Activated naive CD8-positive, alpha-beta T cell treated with anti-CD3 and anti-CD28 coated beads, Interleukin-2, amount 10 ng/mL, durations not matched to agents 7 days and 5 days (primary cell): Measurements from ENCODE around the gene PIM3. TPM values are rescaled to one million over a fixed set of nuclear protein-coding genes. Genes with fewer than 3 reads are reported as not detected.
"Not testable (repeated sequence)": the region's sequence is repeated elsewhere in the genome, so short reads cannot be mapped to it uniquely, and the experiment has no call there.

Source experiments
- ATAC-seq: fragments of 150-1000 bp; cut with Tn5 transposase; one replicate; pipeline ENCODE4 v1.10.0; 2021; ENCODE audit warnings: low read depth, moderate library complexity
- POLR2A ChIA-PET: fragments of 350-600 bp; sonication (Branson Sonifier 250); formaldehyde crosslinking; loops from one replicate; lab custom pipeline; 2021; ENCODE audit warnings: antibody characterized with exemption; lab: Charles Lee
- DNase-seq: peaks from one replicate; pipeline ENCODE4 v3.0.0; 2021
- H3K27ac Mint-ChIP-seq: one replicate; pipeline ENCODE4 v1.8.0; 2022; ENCODE audit warnings: mild to moderate bottlenecking, mixed read lengths
- H3K27me3 Mint-ChIP-seq: one replicate; pipeline ENCODE4 v1.8.0; 2022; ENCODE audit warnings: mild to moderate bottlenecking, moderate library complexity, mixed read lengths
- H3K36me3 Mint-ChIP-seq: one replicate; pipeline ENCODE4 v1.8.0; 2021; ENCODE audit warnings: mild to moderate bottlenecking, mixed read lengths
- H3K4me1 Mint-ChIP-seq: one replicate; pipeline ENCODE4 v1.8.0; 2021; ENCODE audit warnings: mixed read lengths
- H3K4me3 Mint-ChIP-seq: one replicate; pipeline ENCODE4 v1.8.0; 2022; ENCODE audit warnings: mild to moderate bottlenecking, moderate library complexity, mixed read lengths
- H3K9me3 Mint-ChIP-seq: one replicate; pipeline ENCODE4 v1.8.0; 2021; ENCODE audit warnings: mixed read lengths
- total RNA-seq, 2 experiments: library from RNA; stranded (reverse); gene quantifications; one replicate each; pipeline ENCODE4 v1.2.3, GENCODE V29; 2021

Gene PIM3
- total RNA-seq, 2 experiments from 2014 or later, result 44.3 to 48.5 TPM

DNA sequence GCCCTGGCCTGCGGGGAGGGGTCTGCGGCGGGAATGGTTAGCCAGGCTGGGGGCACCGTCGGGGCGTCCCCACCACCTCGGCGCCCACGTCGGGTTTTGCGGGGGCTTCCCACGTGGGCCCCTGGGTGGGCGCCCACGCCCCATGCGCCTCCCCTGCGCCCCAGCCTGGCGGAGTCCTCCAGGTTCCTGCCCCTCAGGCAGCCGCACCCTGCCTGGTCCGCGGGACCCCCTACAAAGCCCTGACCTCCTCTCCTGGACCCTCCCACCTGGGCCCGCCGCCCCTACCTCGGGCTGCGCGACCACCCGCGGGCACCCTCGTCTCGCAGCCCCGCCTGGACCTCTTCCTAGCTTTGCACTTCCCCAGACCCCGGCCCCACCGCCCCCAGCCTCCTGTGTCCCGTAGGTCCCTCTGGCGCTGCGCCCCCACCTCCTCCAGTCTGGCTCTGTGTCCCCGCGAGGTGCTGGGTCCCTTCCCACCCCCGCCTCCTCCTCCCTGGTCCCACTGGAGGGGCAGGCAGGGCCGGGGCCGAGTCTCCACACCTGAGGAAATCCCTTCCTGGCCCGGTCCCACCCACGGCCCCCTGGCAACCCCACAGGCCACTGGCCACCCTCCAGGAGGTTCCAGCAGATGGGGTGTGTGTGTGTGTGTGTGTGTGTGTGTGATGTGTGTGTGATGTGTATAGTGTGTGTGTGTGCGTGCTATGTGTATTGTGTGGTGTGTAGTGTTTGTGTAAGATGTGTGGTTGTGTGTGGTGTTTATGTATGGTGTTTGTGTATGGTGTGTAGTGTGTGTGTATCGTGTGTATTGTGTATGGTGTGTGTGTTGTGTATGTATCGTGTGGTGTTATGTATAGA is 11.8 kb downstream of the PIM3 start:
- POLR2A ChIA-PET, result interaction anchor here (0.6 to 2.3 kb wide), 5 partner anchors 11 to 113 kb away, joined by 3 to 30 read pairs (median 3); partner anchors contain the start of genes MLC1 and PIM3
- no peaks in the 10 kb centered on the region for H3K9me3 Mint-ChIP-seq
- DNase-seq (peak; percentile 42), ATAC-seq (no peak)
- no peaks in the 10 kb centered on the region for H3K36me3 Mint-ChIP-seq
- H3K4me3 Mint-ChIP-seq, result no peak overlapping the region
- no peaks in the 10 kb centered on the region for H3K27me3 Mint-ChIP-seq
- no peak overlapping the region for H3K27ac Mint-ChIP-seq
- peaks cover 19% of the 10 kb centered on the region for H3K4me1 Mint-ChIP-seq

- H3K4me3 Mint-ChIP-seq, result no peak overlapping the region
- DNase-seq (no peak), ATAC-seq (no peak)
- no peaks in the 10 kb centered on the region for H3K27me3 Mint-ChIP-seq
- H3K4me1 Mint-ChIP-seq, result peaks cover 17% of the 10 kb centered on the region
- no peak overlapping the region for H3K27ac Mint-ChIP-seq
- H3K36me3 Mint-ChIP-seq, result no peaks in the 10 kb centered on the region
- POLR2A ChIA-PET, result no interaction called here
- H3K9me3 Mint-ChIP-seq, result no peaks in the 10 kb centered on the region
These were observed 12.7 kb downstream of the PIM3 start for GRCh38 chr22:49973018-49973961.

GRCh38 chr22:49975543-49976389 is 15.2 kb downstream of the PIM3 start:
- DNase-seq, result peak; percentile 57
- Mint-ChIP-seq H3K4me3 (peak overlapping the region; percentile 20), H3K9me3 (peaks cover 6% of the 10 kb centered on the region), H3K27me3 (no peaks in the 10 kb centered on the region), H3K4me1 (peaks cover 14% of the 10 kb centered on the region), H3K36me3 (peaks cover 2% of the 10 kb centered on the region), H3K27ac (peak overlapping the region; percentile 77)
- POLR2A ChIA-PET, result interaction anchor here (1.2 kb wide), 1 partner anchor 41 kb away, joined by 3 read pairs; no protein-coding TSS in a partner anchor
- peak; percentile 30 for ATAC-seq

GRCh38 chr22:49976439-49977175 is 16.0 kb downstream of the PIM3 start:
- no peak for DNase-seq
- peak overlapping the region; percentile 31 for H3K27ac Mint-ChIP-seq
- H3K4me1 Mint-ChIP-seq, result peaks cover 14% of the 10 kb centered on the region
- H3K4me3 Mint-ChIP-seq, result no peak overlapping the region
- peaks cover 1% of the 10 kb centered on the region for H3K27me3 Mint-ChIP-seq
- H3K9me3 Mint-ChIP-seq, result peaks cover 6% of the 10 kb centered on the region
- peaks cover 3% of the 10 kb centered on the region for H3K36me3 Mint-ChIP-seq
- POLR2A ChIA-PET, result interaction anchor here (0.6 to 1.2 kb wide), 2 partner anchors 17 to 42 kb away, joined by 3 read pairs; partner anchors contain the start of gene PIM3
- ATAC-seq, result peak; percentile 29

DNA sequence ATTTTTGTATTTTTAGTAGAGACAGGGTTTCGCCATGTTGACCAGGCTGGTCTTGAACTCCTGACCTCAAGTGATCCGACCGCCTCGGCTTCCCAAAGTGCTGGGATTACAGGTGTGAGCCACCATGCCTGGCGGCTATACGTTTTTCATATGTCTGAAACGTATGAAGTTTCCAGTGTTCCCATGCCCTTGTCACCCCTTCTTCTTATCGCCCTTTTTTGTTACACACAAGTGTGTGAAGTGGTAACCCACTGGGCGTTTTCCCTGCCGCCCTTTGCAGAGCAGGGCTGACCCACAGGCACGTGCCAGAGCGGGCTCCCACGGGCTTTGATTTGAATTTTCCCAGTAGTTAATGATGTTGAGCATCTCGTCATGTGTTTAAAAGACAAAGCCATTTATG is 17.0 kb downstream of the PIM3 start:
- Mint-ChIP-seq H3K27me3 (peaks cover 1% of the 10 kb centered on the region), H3K27ac (no peak overlapping the region), H3K36me3 (peaks cover 3% of the 10 kb centered on the region), H3K9me3 (peaks cover 6% of the 10 kb centered on the region), H3K4me3 (no peak overlapping the region), H3K4me1 (peaks cover 14% of the 10 kb centered on the region)
- DNase-seq, result no peak
- POLR2A ChIA-PET, result no interaction called here
- no peak for ATAC-seq

DNA sequence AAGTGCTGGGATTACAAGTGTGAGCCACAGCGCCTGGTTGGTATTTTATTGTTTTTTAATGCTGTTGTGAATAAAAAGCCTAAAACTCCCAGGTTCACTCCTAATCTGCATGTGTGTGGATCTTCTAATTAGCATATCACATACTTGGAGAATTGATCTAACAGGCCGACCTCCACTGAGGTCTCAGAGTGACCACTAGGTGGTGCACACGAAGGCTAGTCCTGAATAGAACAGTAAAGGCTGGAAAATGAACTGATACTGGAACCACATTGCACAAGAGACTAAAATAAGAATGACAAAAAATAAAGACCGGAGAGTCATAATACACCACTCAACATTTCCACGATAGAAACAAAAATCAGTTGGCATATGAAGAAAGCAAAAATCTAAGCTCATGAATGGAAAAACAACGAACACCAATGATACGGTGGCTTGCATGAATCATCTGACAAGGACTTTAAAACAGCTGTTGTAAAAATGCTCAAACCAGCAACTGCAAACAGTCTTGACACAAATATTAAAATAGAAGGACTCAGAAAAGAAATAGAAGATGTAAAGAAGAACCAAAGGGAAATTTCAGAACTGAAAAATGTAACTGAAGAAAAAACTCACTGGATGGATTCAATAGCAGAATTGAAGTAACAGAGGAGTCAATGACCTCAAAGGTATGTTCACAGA is 19.2 kb downstream of the PIM3 start:
- no peak overlapping the region for H3K27ac Mint-ChIP-seq
- H3K27me3 Mint-ChIP-seq, result peaks cover 9% of the 10 kb centered on the region
- DNase-seq (no peak), ATAC-seq (no peak)
- peaks cover 7% of the 10 kb centered on the region for H3K9me3 Mint-ChIP-seq
- peaks cover 16% of the 10 kb centered on the region for H3K4me1 Mint-ChIP-seq
- no peak overlapping the region for H3K4me3 Mint-ChIP-seq
- POLR2A ChIA-PET, result no interaction called here
- peaks cover 5% of the 10 kb centered on the region for H3K36me3 Mint-ChIP-seq

- DNase-seq, H3K36me3 Mint-ChIP-seq: not testable (repeated sequence)
- peaks cover 12% of the 10 kb centered on the region for H3K9me3 Mint-ChIP-seq
These were observed 21.2 kb downstream of the PIM3 start for GRCh38 chr22:49981799-49982198.

DNA sequence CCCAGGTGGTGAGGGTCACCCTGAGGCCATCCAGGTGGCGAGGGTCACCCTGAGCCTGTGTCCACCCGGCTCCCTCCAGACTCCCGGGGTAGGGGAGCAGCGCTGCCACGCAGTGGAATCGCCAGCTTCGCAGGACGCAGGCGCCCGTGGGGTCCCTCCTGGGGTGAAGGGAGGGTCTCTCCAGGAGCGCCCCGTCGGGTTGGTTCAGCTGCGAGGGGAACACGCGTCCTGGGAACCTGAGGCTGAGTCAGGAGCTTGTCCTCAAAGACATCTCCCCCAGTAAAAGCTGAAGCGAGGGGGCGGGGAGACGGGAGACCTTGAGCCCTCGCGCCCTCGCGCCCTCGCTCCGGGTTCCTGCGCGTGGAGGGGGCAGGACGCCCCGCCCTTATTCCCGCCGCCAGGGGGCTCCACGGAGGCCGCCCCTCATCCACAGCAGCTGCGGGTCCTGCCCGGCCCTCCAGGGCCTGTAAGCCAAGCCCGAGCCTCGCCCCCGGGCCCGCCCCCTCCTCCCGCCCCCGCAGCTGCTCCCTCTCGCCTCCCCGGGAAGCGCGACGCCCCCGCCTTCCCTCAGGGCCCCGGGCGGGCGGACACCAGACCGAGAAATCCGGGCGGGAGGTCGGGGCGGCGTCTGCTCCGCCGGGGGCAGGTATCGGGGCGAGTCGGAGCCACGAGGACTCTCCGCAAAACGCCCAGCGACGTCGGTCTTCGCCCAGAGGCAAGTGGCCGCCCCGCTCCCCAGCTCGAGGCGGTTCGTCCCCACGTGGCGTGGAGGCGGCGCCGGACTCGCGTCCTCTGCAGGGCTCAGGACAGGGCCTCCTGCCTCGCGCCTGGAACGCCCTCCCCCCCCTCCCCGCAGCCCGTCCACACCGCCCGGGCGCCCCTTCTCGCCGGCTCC is 22.8 kb downstream of the PIM3 start:
- POLR2A ChIA-PET, result interaction anchor here (1.2 to 1.3 kb wide), 2 partner anchors 13 to 47 kb away, joined by 4 to 7 read pairs; no protein-coding TSS in a partner anchor
- Mint-ChIP-seq H3K4me1 (peaks cover 4% of the 10 kb centered on the region), H3K27ac (no peak overlapping the region), H3K9me3 (peaks cover 13% of the 10 kb centered on the region), H3K36me3 (peaks cover 6% of the 10 kb centered on the region), H3K4me3 (no peak overlapping the region), H3K27me3 (peaks cover 22% of the 10 kb centered on the region)
- DNase-seq (no peak), ATAC-seq (peak; percentile 26)

More at GRCh38 chr22:49981799-49982198, 21.2 kb downstream of the PIM3 start:
- ATAC-seq, H3K4me3 Mint-ChIP-seq, H3K4me1 Mint-ChIP-seq, H3K27ac Mint-ChIP-seq, POLR2A ChIA-PET: not testable (repeated sequence)
- peaks cover 22% of the 10 kb centered on the region for H3K27me3 Mint-ChIP-seq

GRCh38 chr22:49986325-49986724 is 25.8 kb downstream of the PIM3 start:
- Mint-ChIP-seq H3K27me3 (peaks cover 25% of the 10 kb centered on the region), H3K9me3 (peaks cover 15% of the 10 kb centered on the region), H3K36me3 (peaks cover 4% of the 10 kb centered on the region), H3K27ac (no peak overlapping the region), H3K4me1 (peaks cover 2% of the 10 kb centered on the region), H3K4me3 (no peak overlapping the region)
- POLR2A ChIA-PET, result no interaction called here
- no peak for DNase-seq
- no peak for ATAC-seq

DNA sequence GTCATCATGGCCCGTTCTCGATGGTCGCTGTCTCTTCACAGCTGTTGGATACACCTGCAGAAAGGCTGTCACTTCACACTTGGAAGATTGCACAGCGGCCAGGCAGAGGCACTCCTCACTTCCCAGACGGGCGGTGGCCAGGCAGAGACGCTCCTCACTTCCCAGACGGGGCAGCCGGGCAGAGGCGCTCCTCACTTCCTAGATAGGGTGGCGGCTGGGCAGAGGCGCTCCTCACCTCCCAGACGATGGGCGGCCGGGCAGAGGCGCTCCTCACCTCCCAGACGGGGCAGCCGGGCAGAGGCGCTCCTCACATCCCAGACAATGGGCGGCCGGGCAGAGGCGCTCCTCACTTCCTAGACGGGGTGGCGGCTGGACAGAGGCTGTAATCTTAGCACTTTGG is 29.3 kb downstream of the PIM3 start:
- H3K4me3 Mint-ChIP-seq, H3K36me3 Mint-ChIP-seq, DNase-seq, H3K4me1 Mint-ChIP-seq, ATAC-seq, H3K27ac Mint-ChIP-seq, POLR2A ChIA-PET: not testable (repeated sequence)
- Mint-ChIP-seq H3K27me3 (peaks cover 18% of the 10 kb centered on the region), H3K9me3 (peaks cover 14% of the 10 kb centered on the region)

- ATAC-seq, result no peak
- Mint-ChIP-seq H3K27ac (no peak overlapping the region), H3K36me3 (peaks cover 3% of the 10 kb centered on the region), H3K4me3 (no peak overlapping the region), H3K27me3 (peaks cover 5% of the 10 kb centered on the region), H3K4me1 (peaks cover 3% of the 10 kb centered on the region), H3K9me3 (peaks cover 11% of the 10 kb centered on the region)
- no peak for DNase-seq
- POLR2A ChIA-PET, result no interaction called here
These were observed 30.6 kb downstream of the PIM3 start for GRCh38 chr22:49991167-49991566.
